ENCODE data around the gene NF1.
"Not testable (repeated sequence)": the region's sequence is repeated elsewhere in the genome, so short reads cannot be mapped to it uniquely, and the experiment has no call there.

The NF1 gene

GRCh38 chr17:31349454-31349853 lies 254.7 kb downstream of the NF1 start:
- DNase-seq (ENCODE audit: low spot score), result no peak

- DNase-seq (ENCODE audit: low spot score), result no peak
Observed at GRCh38 chr17:31355935-31356334, 261.2 kb downstream of the NF1 start.

GRCh38 chr17:31357091-31357490 lies 262.3 kb downstream of the NF1 start:
- no peak for DNase-seq (ENCODE audit: low spot score)

- DNase-seq (ENCODE audit: low spot score), result no peak
Observed at GRCh38 chr17:31357839-31358394, 263.1 kb downstream of the NF1 start.

GRCh38 chr17:31364012-31364411 lies 269.2 kb downstream of the NF1 start:
- DNase-seq (ENCODE audit: low spot score), result no peak

- DNase-seq (ENCODE audit: low spot score), result no peak
Observed at GRCh38 chr17:31366088-31366487, 271.3 kb downstream of the NF1 start.

GRCh38 chr17:31369266-31369665 lies 274.5 kb downstream of the NF1 start:
- DNase-seq (ENCODE audit: low spot score), result no peak

- DNase-seq (ENCODE audit: low spot score), result peak; percentile 13
Observed at GRCh38 chr17:31371511-31372097, 276.8 kb downstream of the NF1 start.

- DNase-seq (ENCODE audit: low spot score), result peak; percentile 68
Observed at GRCh38 chr17:31373150-31374093, 278.6 kb downstream of the NF1 start.

- DNase-seq (ENCODE audit: low spot score), result no peak
Observed at GRCh38 chr17:31374094-31374447, 279.3 kb downstream of the NF1 start.

GRCh38 chr17:31374503-31374902 lies 279.7 kb downstream of the NF1 start:
- no peak for DNase-seq (ENCODE audit: low spot score)

GRCh38 chr17:31378638-31379037 lies 283.9 kb downstream of the NF1 start:
- DNase-seq (ENCODE audit: low spot score), result no peak

- DNase-seq (ENCODE audit: low spot score), result no peak
Observed at GRCh38 chr17:31379597-31380205, 284.9 kb downstream of the NF1 start.

GRCh38 chr17:31381165-31381668 lies 286.4 kb downstream of the NF1 start:
- no peak for DNase-seq (ENCODE audit: low spot score)

- not testable (repeated sequence) for DNase-seq (ENCODE audit: low spot score)
Observed at GRCh38 chr17:31382668-31383275, 288.0 kb downstream of the NF1 start.

- DNase-seq (ENCODE audit: low spot score), result not testable (repeated sequence)
Observed at GRCh38 chr17:31383488-31383887, 288.7 kb downstream of the NF1 start.

GRCh38 chr17:31385428-31386285 lies 290.9 kb downstream of the NF1 start:
- no peak for DNase-seq (ENCODE audit: low spot score)

- no peak for DNase-seq (ENCODE audit: low spot score)
Observed at GRCh38 chr17:31386542-31387075, 291.8 kb downstream of the NF1 start.

- DNase-seq (ENCODE audit: low spot score), result no peak
Observed at GRCh38 chr17:31387438-31387837, 292.7 kb downstream of the NF1 start.

GRCh38 chr17:31388351-31388750 lies 293.6 kb downstream of the NF1 start:
- DNase-seq (ENCODE audit: low spot score), result no peak

Data from activated CD4-positive, alpha-beta T cell treated with anti-CD3 and anti-CD28 coated beads, Interleukin-2, Interleukin-4, amounts not matched to agents 100 ng/mL and 50 ng/mL, durations not matched to agents 16 hours and 8 hours (primary cell).